A549 (cell line): ENCODE measurements around the gene CISD3. TPM values are rescaled to one million over a fixed set of nuclear protein-coding genes. Genes with fewer than 3 reads are reported as not detected.

Experiments
- CBX2 ChIP-seq: fragments of 200-600 bp; sonication (generic); IDR thresholded peaks from 2 replicates; pipeline ENCODE4 v1.6.1; 2016; ENCODE audit warnings: low read depth, mild to moderate bottlenecking, borderline replicate concordance
- CEBPB ChIP-seq, 2 experiments: fragments of >200 bp in 1 of 2; sonication (Bioruptor Twin) in 1 of 2; formaldehyde crosslinking in 1 of 2; IDR thresholded peaks; 2 replicates each; pipeline ENCODE4 v1.6.1; 2012 to 2016
- EHF ChIP-seq: fragments of 250-450 bp; sonication (Bioruptor Pico); IDR thresholded peaks from 2 replicates; pipeline ENCODE4 v1.5.0; 2020; ENCODE audit warnings: mild to moderate bottlenecking
- EHMT2 ChIP-seq: fragments of 200-600 bp; sonication (generic); IDR thresholded peaks from 2 replicates; pipeline ENCODE4 v1.6.1; 2016; ENCODE audit warnings: antibody characterized with exemption, low read depth, mild to moderate bottlenecking, moderate library complexity
- ELK1 ChIP-seq: fragments of 150-350 bp; IDR thresholded peaks from 2 replicates; pipeline ENCODE4 v1.6.1; 2014; ENCODE audit warnings: low read depth, mild to moderate bottlenecking, low read length
- ESRRA ChIP-seq: fragments of 150-350 bp; IDR thresholded peaks from 2 replicates; pipeline ENCODE4 v1.6.1; 2014; ENCODE audit warnings: mild to moderate bottlenecking, low read length, borderline replicate concordance
- FOSB ChIP-seq: fragments of 250-450 bp; sonication (Bioruptor Pico); IDR thresholded peaks from 2 replicates; pipeline ENCODE4 v1.5.0; 2020; ENCODE audit warnings: mild to moderate bottlenecking, moderate library complexity
- FOSL2 ChIP-seq, 2 experiments: fragments of 450-650 bp in 1 of 2; fragments of >200 bp in 1 of 2; sonication (Bioruptor Twin) in 1 of 2; formaldehyde crosslinking; IDR thresholded peaks; 2 replicates each; pipeline versions ENCODE4 v1.5.0 to v1.6.1; 2016 to 2020; ENCODE audit warnings: mild to moderate bottlenecking in 1 of 2, moderate library complexity in 1 of 2
- FOXS1 ChIP-seq: fragments of 250-450 bp; sonication (Bioruptor Pico); IDR thresholded peaks from 2 replicates; pipeline ENCODE4 v1.5.0; 2020; ENCODE audit warnings: mild to moderate bottlenecking, moderate library complexity
- GATA3 ChIP-seq: IDR thresholded peaks from 2 replicates; pipeline ENCODE4 v1.6.1; 2012; ENCODE audit warnings: borderline replicate concordance
- HDAC2 ChIP-seq: fragments of 200-600 bp; sonication (generic); IDR thresholded peaks from 2 replicates; pipeline ENCODE4 v1.6.1; 2016
- HEYL ChIP-seq: fragments of 250-450 bp; sonication (Bioruptor Pico); IDR thresholded peaks from 2 replicates; pipeline ENCODE4 v1.8.0; 2021; ENCODE audit warnings: mild to moderate bottlenecking, moderate library complexity
- JUNB ChIP-seq: fragments of >200 bp; sonication (Bioruptor Twin); formaldehyde crosslinking; IDR thresholded peaks from 2 replicates; pipeline ENCODE4 v1.6.1; 2016
- MAX ChIP-seq: IDR thresholded peaks from 2 replicates; pipeline ENCODE4 v1.6.1; 2012
- MAZ ChIP-seq: fragments of 150-350 bp; IDR thresholded peaks from 2 replicates; pipeline ENCODE4 v1.6.1; 2014; ENCODE audit warnings: antibody characterized with exemption, low read depth, low read length, borderline replicate concordance
- NR3C1 ChIP-seq: fragments of >200 bp; sonication (Bioruptor Twin); formaldehyde crosslinking; IDR thresholded peaks from 3 replicates; pipeline ENCODE4 v1.6.1; 2017
- PHF8 ChIP-seq: fragments of 200-600 bp; sonication (generic); IDR thresholded peaks from 2 replicates; pipeline ENCODE4 v1.6.1; 2016; ENCODE audit warnings: low read depth, mild to moderate bottlenecking, antibody characterized with exemption, moderate library complexity, borderline replicate concordance
- POLR2A ChIP-seq: IDR thresholded peaks from 2 replicates; pipeline ENCODE4 v1.6.1; 2012; ENCODE audit warnings: mild to moderate bottlenecking, low read length
- RAD21 ChIP-seq, 2 experiments: fragments of >200 bp in 1 of 2; sonication (Bioruptor Twin) in 1 of 2; formaldehyde crosslinking in 1 of 2; IDR thresholded peaks in 1 of 2; conservative IDR thresholded peaks in 1 of 2; 2 replicates in 1 of 2; 3 replicates in 1 of 2; pipeline ENCODE4 v1.6.1; 2012 to 2018; ENCODE audit warnings: inconsistent platforms in 1 of 2
- RFX5 ChIP-seq: fragments of 450-650 bp; IDR thresholded peaks from 2 replicates; pipeline ENCODE4 v1.7.1; 2014; ENCODE audit warnings: antibody characterized with exemption, mild to moderate bottlenecking, moderate library complexity
- ZFP36 ChIP-seq: fragments of 450-650 bp; IDR thresholded peaks from 2 replicates; pipeline ENCODE4 v1.6.1; 2014; ENCODE audit warnings: borderline replicate concordance; ENCODE audit not compliant: partially characterized antibody
- polyA plus RNA-seq, 4 experiments: library from polyadenylated mRNA; depleted of rRNA in 3 of 4; stranded (reverse); fragments of >200 nt; fragmentation: RNase III in 1 of 4; extraction: RNeasy Plus Mini Kit Qiagen cat#74134 plus additional on column Dnase treatment in 1 of 4; gene quantifications; 2 replicates in 3 of 4; 3 replicates in 1 of 4; pipeline ENCODE4 v1.2.3, GENCODE V29; 2011 to 2017
- TF ChIP-seq, protein P1 (sequence below): fragments of 250-450 bp; sonication (Bioruptor Pico); IDR thresholded peaks from 2 replicates; pipeline ENCODE4 v1.5.0; 2021; ENCODE audit warnings: mild to moderate bottlenecking, moderate library complexity, borderline replicate concordance
- TF ChIP-seq, protein P2 (sequence below): fragments of >200 bp; sonication (Bioruptor Twin); formaldehyde crosslinking; IDR thresholded peaks from 3 replicates; pipeline ENCODE4 v1.6.1; 2016
- TF ChIP-seq, protein P3 (sequence below): fragments of >200 bp; sonication (Bioruptor Twin); formaldehyde crosslinking; IDR thresholded peaks from 3 replicates; pipeline ENCODE4 v1.5.1; 2016
- TF ChIP-seq, protein P4 (sequence below): IDR thresholded peaks from 2 replicates; pipeline ENCODE4 v1.6.1; 2012
- TF ChIP-seq, protein P5 (sequence below): IDR thresholded peaks from 2 replicates; pipeline ENCODE4 v1.6.1; 2012; ENCODE audit warnings: low read depth, borderline replicate concordance

CISD3 gene
- polyA plus RNA-seq, 2 of the 4 experiments (the other 2 are of a cell fraction) = 24.5 to 33.0 TPM

GRCh38 chr17:38735161-38735997 is 5.2 kb downstream of the CISD3 start (continued):
- TF ChIP-seq, protein P1, sequence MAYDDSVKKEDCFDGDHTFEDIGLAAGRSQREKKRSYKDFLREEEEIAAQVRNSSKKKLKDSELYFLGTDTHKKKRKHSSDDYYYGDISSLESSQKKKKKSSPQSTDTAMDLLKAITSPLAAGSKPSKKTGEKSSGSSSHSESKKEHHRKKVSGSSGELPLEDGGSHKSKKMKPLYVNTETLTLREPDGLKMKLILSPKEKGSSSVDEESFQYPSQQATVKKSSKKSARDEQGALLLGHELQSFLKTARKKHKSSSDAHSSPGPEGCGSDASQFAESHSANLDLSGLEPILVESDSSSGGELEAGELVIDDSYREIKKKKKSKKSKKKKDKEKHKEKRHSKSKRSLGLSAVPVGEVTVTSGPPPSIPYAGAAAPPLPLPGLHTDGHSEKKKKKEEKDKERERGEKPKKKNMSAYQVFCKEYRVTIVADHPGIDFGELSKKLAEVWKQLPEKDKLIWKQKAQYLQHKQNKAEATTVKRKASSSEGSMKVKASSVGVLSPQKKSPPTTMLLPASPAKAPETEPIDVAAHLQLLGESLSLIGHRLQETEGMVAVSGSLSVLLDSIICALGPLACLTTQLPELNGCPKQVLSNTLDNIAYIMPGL (CRISPR knock-in tag) = no peak
- TF ChIP-seq FOSL2 (IDR thresholded peaks at IDR 0.05) (no peak), FOSL2 (CRISPR knock-in tag; IDR thresholded peaks at IDR 0.05) (0 out of 2 replicates have a peak, but pooled peaks have one; percentile 3), POLR2A (no peak), RAD21 (conservative IDR thresholded peaks at IDR 0.05 in 1 of 2, IDR thresholded peaks at IDR 0.05 in 1 of 2) (peak; percentile 71 to 78), HDAC2 (no peak), EHMT2 (no peak), ESRRA (no peak), FOXS1 (CRISPR knock-in tag) (no peak), MAX (peak; percentile 14; the same call in 1 of the 2 replicates), FOSB (CRISPR knock-in tag) (no peak), MAZ (no peak), NR3C1 (no peak), RFX5 (no peak), GATA3 (0 out of 2 replicates have a peak, but pooled peaks have one; percentile 8), JUNB (no peak), ZFP36 (no peak), ELK1 (no peak), EHF (no peak), HEYL (no peak), CEBPB (IDR thresholded peaks at IDR 0.05) (no peak), PHF8 (no peak), CBX2 (no peak)
- TF ChIP-seq, protein P2, sequence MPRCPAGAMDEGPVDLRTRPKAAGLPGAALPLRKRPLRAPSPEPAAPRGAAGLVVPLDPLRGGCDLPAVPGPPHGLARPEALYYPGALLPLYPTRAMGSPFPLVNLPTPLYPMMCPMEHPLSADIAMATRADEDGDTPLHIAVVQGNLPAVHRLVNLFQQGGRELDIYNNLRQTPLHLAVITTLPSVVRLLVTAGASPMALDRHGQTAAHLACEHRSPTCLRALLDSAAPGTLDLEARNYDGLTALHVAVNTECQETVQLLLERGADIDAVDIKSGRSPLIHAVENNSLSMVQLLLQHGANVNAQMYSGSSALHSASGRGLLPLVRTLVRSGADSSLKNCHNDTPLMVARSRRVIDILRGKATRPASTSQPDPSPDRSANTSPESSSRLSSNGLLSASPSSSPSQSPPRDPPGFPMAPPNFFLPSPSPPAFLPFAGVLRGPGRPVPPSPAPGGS = 0 out of 3 replicates have a peak, but pooled peaks have one; percentile 1
- TF ChIP-seq, protein P3, sequence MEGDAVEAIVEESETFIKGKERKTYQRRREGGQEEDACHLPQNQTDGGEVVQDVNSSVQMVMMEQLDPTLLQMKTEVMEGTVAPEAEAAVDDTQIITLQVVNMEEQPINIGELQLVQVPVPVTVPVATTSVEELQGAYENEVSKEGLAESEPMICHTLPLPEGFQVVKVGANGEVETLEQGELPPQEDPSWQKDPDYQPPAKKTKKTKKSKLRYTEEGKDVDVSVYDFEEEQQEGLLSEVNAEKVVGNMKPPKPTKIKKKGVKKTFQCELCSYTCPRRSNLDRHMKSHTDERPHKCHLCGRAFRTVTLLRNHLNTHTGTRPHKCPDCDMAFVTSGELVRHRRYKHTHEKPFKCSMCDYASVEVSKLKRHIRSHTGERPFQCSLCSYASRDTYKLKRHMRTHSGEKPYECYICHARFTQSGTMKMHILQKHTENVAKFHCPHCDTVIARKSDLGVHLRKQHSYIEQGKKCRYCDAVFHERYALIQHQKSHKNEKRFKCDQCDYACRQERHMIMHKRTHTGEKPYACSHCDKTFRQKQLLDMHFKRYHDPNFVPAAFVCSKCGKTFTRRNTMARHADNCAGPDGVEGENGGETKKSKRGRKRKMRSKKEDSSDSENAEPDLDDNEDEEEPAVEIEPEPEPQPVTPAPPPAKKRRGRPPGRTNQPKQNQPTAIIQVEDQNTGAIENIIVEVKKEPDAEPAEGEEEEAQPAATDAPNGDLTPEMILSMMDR = peak; percentile 96
- TF ChIP-seq, protein P4, sequence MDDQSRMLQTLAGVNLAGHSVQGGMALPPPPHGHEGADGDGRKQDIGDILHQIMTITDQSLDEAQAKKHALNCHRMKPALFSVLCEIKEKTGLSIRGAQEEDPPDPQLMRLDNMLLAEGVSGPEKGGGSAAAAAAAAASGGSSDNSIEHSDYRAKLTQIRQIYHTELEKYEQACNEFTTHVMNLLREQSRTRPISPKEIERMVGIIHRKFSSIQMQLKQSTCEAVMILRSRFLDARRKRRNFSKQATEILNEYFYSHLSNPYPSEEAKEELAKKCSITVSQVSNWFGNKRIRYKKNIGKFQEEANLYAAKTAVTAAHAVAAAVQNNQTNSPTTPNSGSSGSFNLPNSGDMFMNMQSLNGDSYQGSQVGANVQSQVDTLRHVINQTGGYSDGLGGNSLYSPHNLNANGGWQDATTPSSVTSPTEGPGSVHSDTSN = peak; percentile 80; the same call in 1 of the 2 replicates
- TF ChIP-seq, protein P5, sequence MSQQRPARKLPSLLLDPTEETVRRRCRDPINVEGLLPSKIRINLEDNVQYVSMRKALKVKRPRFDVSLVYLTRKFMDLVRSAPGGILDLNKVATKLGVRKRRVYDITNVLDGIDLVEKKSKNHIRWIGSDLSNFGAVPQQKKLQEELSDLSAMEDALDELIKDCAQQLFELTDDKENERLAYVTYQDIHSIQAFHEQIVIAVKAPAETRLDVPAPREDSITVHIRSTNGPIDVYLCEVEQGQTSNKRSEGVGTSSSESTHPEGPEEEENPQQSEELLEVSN = no peak
